HepG2 (cell line): ENCODE results near the gene VEZF1. TPM values are rescaled to one million over a fixed set of nuclear protein-coding genes. Genes with fewer than 3 reads are reported as not detected.

Experiments
- DZIP1 ChIP-seq: sonication (generic); formaldehyde crosslinking; IDR thresholded peaks from 2 replicates; pipeline ENCODE4 v1.5.0; 2020; ENCODE audit warnings: mild to moderate bottlenecking, missing genetic modification reagents
- LCORL ChIP-seq, 2 experiments: fragments of 450-650 bp in 1 of 2; sonication (generic) in 1 of 2; formaldehyde crosslinking in 1 of 2; IDR thresholded peaks; 2 replicates each; pipeline versions ENCODE4 v1.5.0 to v1.6.1; 2017 to 2020; ENCODE audit warnings: antibody characterized with exemption in 1 of 2, missing genetic modification reagents in 1 of 2
- NR3C1 ChIP-seq: sonication (generic); formaldehyde crosslinking; IDR thresholded peaks from 2 replicates; pipeline ENCODE4 v1.4.0; 2020; ENCODE audit warnings: missing genetic modification reagents
- SAP130 ChIP-seq: IDR thresholded peaks from 2 replicates; pipeline ENCODE4 v1.6.1; 2016; ENCODE audit warnings: low read depth
- SMYD3 ChIP-seq: sonication (generic); formaldehyde crosslinking; IDR thresholded peaks from 2 replicates; pipeline ENCODE4 v1.8.1; 2023; ENCODE audit warnings: mild to moderate bottlenecking, missing genetic modification reagents
- SP5 ChIP-seq: IDR thresholded peaks from 2 replicates; pipeline ENCODE4 v1.6.1; 2016; ENCODE audit warnings: low read depth, borderline replicate concordance
- SYNCRIP ChIP-seq: fragments of 200-400 bp; formaldehyde crosslinking; IDR thresholded peaks from 2 replicates; pipeline ENCODE4 v1.6.1; 2018; ENCODE audit warnings: mild to moderate bottlenecking, low read depth, low read length; ENCODE audit not compliant: insufficient read depth
- ZNF142 ChIP-seq: sonication (generic); formaldehyde crosslinking; IDR thresholded peaks from 2 replicates; pipeline ENCODE4 v1.4.0; 2020; ENCODE audit warnings: missing genetic modification reagents
- ZNF883 ChIP-seq: sonication (generic); formaldehyde crosslinking; IDR thresholded peaks from 2 replicates; pipeline ENCODE4 v1.5.1; 2020; ENCODE audit warnings: mild to moderate bottlenecking, missing genetic modification reagents; ENCODE audit errors: not compliant biosample characterization
- polyA plus RNA-seq, 8 experiments: library from polyadenylated mRNA; depleted of rRNA in 3 of 8; stranded (reverse) in 7 of 8; unstranded in 1 of 8; fragments of >200 nt; fragmentation: Illumina TruSeq in 4 of 8; extraction: Trizol in 4 of 8; gene quantifications; 2 replicates each; pipeline versions ENCODE4 v1.2.1 to v1.2.3, GENCODE V29; 2011 to 2016; ENCODE audit warnings: low read depth in 4 of 8, missing spikeins in 1 of 8, mixed read lengths in 1 of 8; ENCODE audit not compliant: insufficient read depth in 1 of 8
- total RNA-seq, 5 experiments: library from RNA; depleted of rRNA; stranded (reverse); fragments of >200 nt; fragmentation: Illumina TruSeq; extraction: Trizol; gene quantifications; 2 replicates each; pipeline ENCODE4 v1.2.3, GENCODE V29; 2016; ENCODE audit warnings: low read depth in 1 of 5
- TF ChIP-seq, protein P1 (sequence below): sonication (generic); formaldehyde crosslinking; IDR thresholded peaks from 2 replicates; pipeline ENCODE4 v1.5.0; 2020; ENCODE audit warnings: missing genetic modification reagents
- TF ChIP-seq, protein P2 (sequence below): sonication (generic); formaldehyde crosslinking; IDR thresholded peaks from 2 replicates; pipeline ENCODE4 v1.4.0; 2020; ENCODE audit warnings: missing genetic modification reagents, borderline replicate concordance
- TF ChIP-seq, protein P3 (sequence below): sonication (generic); formaldehyde crosslinking; IDR thresholded peaks from 2 replicates; pipeline ENCODE4 v1.4.0; 2020; ENCODE audit warnings: missing genetic modification reagents, low read depth, mild to moderate bottlenecking, borderline replicate concordance

The VEZF1 gene
- total and polyA plus RNA-seq, 2 of the 13 experiments (the other 11 are each of a cell fraction or from before 2014, with no cell fraction given): 45.9 to 49.7 TPM

- TF ChIP-seq ZNF142 (CRISPR knock-in tag) (no peak), SYNCRIP (no peak), LCORL (IDR thresholded peaks at IDR 0.05) (no peak), LCORL (CRISPR knock-in tag; IDR thresholded peaks at IDR 0.05) (no peak), SAP130 (CRISPR knock-in tag) (peak; percentile 67), ZNF883 (no peak), DZIP1 (no peak), NR3C1 (no peak), SP5 (CRISPR knock-in tag) (no peak), SMYD3 (CRISPR knock-in tag) (no peak)
- TF ChIP-seq, protein P1, sequence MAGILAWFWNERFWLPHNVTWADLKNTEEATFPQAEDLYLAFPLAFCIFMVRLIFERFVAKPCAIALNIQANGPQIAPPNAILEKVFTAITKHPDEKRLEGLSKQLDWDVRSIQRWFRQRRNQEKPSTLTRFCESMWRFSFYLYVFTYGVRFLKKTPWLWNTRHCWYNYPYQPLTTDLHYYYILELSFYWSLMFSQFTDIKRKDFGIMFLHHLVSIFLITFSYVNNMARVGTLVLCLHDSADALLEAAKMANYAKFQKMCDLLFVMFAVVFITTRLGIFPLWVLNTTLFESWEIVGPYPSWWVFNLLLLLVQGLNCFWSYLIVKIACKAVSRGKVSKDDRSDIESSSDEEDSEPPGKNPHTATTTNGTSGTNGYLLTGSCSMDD: no peak
- TF ChIP-seq, protein P2, sequence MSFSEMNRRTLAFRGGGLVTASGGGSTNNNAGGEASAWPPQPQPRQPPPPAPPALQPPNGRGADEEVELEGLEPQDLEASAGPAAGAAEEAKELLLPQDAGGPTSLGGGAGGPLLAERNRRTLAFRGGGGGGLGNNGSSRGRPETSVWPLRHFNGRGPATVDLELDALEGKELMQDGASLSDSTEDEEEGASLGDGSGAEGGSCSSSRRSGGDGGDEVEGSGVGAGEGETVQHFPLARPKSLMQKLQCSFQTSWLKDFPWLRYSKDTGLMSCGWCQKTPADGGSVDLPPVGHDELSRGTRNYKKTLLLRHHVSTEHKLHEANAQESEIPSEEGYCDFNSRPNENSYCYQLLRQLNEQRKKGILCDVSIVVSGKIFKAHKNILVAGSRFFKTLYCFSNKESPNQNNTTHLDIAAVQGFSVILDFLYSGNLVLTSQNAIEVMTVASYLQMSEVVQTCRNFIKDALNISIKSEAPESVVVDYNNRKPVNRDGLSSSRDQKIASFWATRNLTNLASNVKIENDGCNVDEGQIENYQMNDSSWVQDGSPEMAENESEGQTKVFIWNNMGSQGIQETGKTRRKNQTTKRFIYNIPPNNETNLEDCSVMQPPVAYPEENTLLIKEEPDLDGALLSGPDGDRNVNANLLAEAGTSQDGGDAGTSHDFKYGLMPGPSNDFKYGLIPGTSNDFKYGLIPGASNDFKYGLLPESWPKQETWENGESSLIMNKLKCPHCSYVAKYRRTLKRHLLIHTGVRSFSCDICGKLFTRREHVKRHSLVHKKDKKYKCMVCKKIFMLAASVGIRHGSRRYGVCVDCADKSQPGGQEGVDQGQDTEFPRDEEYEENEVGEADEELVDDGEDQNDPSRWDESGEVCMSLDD (CRISPR knock-in tag): no peak
- TF ChIP-seq, protein P3, sequence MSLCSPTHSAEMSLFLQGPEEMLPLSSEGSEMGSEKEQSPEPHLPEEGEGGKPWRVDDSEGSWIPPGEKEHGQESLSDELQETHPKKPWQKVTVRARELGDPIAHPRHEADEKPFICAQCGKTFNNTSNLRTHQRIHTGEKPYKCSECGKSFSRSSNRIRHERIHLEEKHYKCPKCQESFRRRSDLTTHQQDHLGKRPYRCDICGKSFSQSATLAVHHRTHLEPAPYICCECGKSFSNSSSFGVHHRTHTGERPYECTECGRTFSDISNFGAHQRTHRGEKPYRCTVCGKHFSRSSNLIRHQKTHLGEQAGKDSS (CRISPR knock-in tag): peak; percentile 82; the same call in 1 of the 2 replicates
These were observed 522 bp upstream of the VEZF1 start (continued) for GRCh38 chr17:57988301-57989250.
